Stimulated activated CD8-positive, alpha-beta memory T cell treated with anti-CD3 and anti-CD28 coated beads, Interleukin-15, amount 100 ng/mL, for 4 hours (primary cell): ENCODE data around the gene GRM4.

ENCODE experiments used
- DNase-seq, 2 donors: peaks; one replicate each; pipeline ENCODE4 v3.0.0-alpha.2; 2020; ENCODE audit warnings: low read depth in 2 of 2

GRM4 gene

DNA sequence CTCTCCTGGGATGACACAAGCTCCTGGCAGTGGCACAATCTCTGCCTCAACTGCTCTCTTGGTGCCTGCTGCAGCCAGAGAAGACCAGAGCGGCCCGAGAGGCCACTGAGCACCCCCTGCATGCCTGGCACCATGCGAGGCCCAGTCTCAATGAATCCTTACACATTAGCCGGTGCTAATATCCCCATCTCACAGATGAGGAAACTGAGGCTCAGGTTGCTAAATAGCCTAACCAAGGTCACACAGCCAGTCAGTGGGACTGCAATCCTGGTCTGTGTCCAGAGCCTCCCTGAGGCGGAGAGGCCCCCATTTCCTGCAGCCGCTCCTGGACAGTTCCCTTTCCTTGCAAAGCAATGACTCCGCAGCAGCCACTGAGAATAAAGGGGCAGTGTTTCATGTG, 81.2 kb downstream of the GRM4 start:
- no peak for DNase-seq

DNA sequence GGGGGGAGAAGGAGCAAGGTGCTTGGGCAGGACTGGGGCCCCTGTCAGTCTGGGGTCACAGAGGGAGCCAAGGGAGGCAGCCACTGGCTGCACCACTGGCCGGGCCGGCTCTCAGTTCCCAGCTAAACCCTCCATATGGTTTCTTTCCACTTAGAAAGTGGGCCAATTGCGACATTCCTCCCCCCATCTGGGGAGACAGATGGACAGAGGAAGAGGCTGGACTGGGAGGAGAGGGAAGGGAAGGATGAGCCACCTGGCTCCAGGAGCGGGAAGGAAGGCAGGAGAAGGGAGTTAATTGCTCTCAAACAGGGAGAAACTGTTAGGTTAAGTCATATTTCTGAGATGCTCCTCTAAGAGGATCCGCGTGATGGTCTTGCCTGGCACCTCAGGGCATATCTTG, 82.2 kb downstream of the GRM4 start:
- no peak for DNase-seq

DNA sequence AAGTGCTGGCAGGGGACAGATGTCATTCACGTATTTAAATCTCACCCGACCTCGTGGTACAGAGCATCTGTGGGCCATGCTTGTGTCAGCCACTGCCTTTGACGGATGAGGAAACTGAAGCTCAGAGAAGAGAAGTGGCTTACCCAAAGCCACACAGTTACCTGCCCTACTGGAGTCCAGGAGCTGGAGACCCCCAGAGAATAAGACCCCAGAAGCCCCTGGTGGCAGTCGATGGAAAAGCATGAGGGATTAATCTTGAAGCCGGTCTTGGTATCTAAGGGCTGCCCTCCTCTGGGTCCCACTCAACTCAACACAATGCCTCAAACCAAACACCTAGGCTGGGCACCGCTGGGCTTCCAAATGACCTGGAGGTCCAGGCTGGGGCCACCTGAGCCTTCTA, 83.1 kb downstream of the GRM4 start:
- no peak for DNase-seq

DNA sequence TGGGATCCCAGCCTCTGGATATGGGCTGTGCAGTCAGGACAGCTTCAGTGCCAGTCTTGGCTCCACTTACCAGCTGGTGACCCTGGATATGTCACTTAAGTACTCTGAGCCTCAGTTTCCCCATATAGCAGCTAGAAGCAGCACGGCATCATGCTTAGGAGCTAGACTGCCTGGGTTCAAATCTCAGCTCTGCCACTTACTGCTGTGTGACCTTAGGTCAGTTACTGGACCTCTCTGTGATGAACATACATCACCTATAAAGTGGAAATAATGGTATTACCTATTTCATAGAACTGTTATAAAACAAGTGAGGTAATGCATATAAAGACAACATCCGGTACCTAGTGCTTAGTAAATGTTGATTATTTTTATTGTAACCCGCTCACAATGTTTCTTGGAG, 83.7 kb downstream of the GRM4 start:
- no peak for DNase-seq

DNA sequence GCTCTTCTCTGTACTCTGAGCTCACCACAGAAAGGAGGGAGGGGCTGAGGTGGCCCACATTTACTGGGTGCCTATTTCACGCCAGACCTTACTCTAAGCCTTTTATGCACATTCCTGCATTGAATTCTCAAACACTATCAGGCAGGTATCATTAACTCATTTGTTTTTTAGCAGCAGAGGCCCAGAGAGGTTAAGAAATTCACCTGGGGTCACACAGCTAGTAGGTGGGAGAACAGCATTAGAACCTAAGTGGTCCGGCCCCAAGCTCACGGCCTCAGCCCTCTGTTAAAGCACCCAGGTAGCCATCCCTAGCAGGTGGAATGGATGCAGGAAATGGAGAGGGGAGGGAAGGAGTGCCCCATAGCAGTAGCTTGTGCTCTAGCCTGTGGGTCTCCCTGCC, 84.5 kb downstream of the GRM4 start:
- DNase-seq = no peak

DNA sequence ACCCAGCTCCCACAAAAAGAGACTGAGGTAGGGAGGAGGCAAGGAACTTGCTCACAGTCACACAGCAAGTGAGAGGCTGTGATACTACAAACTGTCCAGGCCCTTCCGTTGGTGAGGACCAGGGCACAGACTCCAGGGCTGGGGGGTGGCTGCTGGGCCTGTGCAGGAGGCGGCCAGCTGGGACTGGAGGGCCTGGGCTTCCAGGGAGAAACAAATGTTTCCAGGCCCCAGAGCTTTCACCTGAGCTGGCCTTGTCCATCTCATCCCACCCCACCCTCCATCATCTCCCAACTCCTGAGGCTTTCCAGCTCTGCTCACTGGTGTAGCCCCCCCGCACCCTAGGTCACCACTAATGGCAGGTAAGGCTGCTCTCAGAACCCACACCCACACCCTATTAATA, 86.0 kb downstream of the GRM4 start:
- DNase-seq = no peak

DNA sequence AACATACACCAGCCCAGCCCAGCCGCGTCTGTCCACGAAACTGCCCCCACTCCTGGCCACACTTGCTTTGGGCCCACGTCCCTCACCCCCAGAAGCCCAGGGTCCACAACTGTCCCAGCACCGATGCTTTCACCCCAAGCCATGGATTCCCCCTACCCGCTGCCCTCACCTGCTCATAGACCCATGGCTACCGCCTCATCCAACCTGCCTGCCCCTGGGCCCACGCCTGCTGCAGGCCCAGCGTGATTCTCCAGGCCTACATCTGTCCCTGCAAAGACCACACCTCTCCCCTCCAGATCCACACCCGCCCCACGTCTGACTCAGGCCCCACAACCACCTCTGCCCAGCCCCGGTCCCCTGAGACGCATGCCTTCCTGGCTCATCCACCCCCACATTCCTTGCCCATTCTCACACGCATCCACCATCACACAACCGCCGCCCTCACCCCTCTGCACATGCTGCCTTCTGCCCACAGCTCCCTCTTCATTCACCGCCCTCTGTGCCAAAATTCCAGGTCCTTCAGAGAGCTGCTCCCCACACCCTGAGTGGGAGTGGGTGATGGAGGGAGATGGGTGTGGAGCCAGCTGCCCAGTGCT, 86.7 kb downstream of the GRM4 start:
- DNase-seq = no peak

DNA sequence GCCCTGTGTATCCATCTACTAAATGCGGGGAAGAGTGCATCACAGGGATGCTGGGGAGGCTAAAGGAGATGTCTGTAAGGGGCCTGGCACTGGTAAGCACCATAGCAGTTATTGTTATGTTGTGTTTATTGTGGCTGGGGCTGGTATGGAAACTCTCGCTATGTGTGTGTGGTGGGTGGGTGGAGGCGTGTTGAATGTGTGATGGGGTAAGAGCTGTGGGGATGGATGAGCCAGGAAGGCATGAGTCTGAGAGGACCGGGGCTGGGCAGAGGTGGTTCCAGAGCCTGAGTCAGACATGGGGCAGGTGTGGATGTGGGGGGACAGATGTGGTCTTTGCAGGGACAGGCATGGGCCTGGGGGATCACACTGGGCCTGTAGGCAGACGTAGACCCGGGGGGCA, 88.1 kb downstream of the GRM4 start:
- no peak for DNase-seq

DNA sequence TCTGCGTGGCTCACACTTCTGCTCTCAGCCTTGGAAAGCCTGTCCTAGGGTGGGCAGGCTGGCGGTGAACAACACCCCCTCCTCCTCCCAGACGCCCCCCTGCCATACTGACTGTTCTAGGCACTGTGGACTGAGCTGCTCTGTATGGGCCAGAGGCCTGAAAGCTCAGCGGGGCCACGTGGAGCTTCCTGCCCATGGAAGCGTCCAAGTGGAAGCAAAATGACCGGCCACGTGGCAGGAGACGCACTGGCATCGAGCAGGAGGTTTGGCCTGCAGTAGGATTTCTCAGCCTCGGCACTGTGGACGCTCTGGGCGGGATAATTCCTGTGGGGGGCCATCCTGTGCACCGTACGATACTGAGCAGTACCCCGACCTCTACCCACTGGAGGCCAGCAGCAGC, 88.7 kb downstream of the GRM4 start:
- DNase-seq = no peak

DNA sequence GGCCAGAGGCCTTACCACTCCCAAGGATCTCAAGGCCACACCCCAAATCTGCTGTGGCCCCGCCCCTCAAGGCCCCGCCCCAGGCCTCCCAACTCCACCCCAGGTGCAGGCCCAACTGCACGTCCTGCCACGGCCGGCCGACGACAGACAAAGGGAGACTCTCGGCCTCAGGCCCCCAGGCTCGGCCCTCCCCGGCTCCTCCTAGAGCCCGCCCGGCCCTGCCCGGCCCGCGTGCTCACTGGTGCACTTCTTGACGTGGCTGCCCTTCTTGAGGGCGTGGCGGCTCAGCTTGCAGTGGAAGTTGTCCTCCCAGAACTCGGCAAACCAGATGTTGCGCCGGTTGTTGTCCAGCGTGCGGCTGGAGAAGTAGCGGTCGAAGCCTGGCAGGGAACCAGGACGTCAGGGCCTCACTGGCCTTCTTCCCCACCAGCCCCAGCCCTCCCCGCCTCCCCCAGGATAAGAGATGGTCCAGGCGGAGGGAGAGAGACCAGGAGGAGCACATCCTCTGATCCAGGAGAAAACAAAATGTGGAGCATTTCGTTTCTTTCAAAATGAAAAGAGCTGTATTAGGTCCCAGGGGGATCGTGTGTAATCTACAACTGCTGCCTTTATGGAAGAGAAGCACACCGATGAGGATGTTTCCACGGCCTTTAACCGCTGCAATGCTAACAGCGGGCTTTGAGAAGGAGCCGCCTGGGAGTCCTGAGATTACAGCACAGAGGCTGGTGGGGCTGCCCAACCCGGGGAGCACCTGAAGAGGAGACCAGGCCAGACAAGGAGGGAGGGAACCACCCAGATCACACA, 89.4 kb downstream of the GRM4 start:
- DNase-seq = no peak

DNA sequence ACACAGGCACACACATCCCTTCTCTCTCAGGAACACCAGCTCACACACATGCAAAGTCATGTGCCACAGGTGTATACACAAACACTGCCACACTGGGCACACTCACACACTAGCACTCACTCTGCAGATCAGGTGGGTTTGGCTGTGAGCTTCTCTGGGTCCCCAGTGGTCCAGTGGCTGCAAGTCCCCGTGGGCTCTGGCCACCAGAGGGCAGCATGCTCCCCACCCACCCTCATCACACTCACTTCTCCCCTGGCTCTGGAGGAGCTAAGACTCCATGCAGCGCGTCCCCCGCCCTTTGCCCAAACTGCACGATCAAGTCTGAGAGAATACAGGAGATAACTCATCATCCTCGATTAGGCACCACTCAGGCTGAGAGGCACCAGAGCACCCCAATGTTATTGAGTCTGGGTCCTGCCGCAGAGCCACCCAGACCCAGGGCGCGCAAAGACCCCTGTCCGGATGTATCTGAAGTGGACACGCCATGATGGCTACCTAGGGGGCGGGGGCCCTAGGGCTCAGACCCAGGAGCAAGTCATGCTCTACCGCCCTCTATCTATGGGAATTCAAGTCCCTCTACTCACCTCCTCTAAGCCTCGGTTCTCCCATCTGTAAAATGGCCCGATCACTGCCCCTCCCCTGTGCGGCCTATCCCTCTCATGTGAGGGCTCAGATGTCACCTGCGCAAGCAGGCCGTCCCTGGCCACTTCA, 90.5 kb downstream of the GRM4 start:
- peak; percentile 27 to 38 for DNase-seq

DNA sequence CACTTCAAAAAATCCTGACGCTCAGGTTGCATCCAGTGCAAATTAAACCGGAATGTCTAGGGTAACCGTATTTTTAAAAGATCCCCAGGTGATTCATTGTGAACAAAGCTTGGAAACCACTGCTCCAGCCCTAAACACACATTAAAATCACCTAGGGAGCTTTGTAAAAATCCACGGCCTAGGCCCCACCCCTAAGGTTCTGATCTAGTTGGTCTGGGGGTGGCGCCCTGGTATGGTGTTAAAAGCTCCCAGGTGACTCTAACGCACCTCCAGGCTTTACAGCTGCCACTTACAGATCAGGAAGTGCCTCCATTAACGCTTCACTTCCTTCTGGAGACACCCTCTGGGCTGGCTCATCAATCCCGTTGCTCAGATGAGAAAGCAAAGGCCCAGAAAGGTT, 92.2 kb downstream of the GRM4 start:
- no peak for DNase-seq

DNA sequence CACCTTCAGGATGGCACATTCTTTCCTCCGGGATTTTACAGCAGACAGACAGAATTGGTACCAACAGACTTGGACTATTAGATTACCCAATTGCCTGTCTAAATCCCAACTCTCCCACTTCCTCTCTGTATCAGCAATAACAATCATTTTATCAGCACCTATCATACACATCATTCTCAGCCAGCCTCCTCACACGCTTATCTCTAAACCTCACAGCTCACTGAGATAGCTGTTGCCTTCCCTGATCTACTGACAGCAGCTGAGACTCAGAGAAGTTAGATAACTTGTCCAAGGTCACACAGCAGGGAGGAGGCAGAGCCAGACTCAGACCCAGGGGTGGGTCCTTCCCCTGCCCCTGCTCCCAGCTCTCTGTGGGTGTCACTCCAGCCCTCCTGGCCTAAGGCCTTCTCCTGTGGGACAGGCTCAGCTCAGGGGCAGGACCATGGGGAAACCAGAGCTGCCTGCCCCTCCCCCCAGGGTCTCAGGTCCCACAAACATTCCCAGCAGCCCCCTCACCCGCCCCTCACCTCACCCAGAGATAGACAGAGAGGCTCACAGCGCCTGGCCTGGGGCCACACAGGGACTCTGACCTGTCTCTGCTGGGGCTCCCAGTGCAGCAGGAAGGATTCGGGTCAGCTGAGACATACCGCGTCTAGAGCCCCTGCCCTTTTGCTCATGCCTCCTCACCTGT, 92.8 kb downstream of the GRM4 start:
- no peak for DNase-seq

DNA sequence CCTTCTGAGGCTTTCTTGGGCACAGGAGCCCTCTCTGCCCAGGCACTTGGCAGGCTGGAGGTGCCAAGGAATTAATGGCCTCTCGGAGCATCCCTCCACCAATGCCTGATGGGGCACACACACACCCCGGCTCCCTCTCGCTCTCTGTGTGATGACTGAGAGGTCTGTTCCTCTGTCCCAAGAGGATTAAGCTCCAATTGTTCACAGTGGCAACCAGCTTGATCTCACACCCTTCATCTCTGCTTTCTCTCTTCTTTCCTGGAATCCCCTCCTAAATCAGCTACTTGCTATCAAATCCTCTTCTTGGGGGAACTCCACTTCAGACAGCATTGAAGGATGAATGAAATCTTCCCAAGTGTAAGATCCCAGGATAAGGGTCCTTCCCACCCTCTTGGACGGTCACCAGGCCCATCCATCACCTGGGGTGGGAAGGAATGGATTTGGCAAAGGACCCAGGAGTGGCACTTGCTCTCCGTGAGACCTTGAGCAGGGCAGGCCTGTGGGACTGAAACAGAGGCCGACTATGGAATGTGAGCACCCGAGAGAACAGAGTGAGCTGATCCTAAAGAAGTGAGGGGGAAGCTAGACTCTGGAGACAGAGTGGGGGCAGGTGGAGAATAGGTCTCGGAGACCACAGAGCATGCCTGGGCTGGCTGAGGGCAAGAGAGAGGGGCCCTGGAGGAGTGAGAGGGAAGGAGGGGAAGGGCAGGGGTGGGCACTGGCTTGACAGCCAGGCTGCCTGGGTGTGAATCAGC, 93.6 kb downstream of the GRM4 start:
- DNase-seq = no peak

DNA sequence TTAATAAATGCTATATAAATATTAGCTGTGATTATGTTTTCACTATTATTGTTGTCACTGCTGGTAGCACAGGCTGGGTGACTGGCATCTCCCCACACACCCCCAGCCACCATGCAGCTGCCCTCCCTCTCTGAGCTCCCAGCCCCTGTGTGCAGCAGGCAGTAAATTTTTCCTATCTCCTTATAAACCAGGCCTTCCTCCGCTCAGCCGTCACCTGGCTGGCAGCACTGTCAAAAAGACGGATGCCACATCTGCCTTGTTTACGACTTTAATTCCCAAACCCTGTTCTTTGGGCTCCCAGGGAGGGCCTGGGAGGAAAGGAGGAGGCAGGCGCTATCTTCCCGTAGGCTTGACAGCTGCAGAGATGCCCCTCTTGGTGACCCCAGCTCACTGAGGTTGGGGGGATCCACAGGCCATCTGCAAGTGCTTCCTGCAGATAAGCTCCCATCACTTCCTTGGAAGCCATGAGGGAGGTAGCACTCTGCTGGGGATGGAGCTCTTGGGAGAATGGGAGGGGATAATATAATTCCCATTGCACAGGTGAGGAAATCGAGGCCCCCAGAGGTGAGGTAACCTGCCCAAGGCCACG, 94.5 kb downstream of the GRM4 start:
- no peak for DNase-seq

DNA sequence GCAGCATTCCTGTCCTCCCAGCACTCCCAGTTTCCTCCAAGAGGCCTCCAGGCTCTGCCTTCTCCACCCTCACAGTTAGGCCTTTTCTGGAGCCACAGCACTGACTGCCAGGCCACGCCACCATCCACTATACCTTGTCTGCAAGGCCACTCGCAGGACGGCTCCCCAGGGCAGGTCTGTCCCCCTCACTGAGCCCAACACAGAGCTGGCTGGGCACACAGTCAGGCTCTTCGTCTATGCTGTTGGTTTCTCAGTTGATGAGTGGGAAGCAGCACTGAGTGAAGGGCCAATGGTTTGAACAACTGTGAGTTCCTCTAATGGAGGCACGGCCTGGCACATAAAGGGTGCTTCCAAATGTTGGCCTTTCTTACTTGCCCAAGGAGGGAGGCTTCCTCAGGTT, 95.2 kb downstream of the GRM4 start:
- DNase-seq = no peak

DNA sequence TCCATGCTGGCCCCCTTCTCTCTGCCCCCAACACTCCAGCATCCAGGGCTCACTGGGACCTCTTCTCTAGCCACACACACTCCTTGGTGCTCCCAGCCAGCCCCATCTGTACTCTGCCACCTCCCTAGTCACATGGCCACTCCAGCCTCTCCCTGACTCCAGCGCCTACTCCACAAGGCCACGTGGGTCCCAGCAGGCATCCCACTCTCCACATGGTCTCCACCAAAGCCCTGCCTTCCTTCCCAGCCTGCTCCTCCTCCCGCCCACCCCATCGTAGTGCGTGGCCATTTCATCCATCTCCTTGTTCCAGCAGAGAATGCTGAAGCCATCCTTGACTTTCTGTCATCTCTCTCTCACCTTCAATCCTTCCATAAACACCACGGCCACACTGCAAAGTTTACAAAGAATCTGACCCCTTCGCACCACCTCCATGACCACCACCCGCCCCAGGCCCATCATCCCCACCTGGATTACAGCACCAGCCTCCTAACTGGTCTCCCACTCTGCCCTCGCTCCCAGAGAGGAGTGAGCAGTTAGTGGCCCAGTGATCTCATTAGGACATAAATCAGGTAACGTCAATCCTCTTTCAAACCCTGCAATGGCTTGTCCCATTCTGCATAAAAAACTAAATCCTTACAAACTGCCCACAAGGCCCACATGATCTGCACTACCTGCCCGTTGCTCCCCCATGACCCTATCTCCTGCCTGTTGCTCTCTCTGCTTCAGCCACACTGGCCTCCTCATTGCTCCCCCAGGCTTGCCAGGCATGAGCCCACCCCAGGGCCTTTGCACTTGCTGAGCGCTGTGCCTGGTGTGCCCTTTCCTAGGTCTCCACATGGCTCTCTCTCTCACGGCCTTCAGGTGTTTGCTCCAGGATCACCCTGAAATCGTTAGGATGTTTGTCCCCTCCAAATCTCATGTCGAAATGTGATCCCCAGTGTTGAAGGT, 96.2 kb downstream of the GRM4 start:
- DNase-seq = no peak

DNA sequence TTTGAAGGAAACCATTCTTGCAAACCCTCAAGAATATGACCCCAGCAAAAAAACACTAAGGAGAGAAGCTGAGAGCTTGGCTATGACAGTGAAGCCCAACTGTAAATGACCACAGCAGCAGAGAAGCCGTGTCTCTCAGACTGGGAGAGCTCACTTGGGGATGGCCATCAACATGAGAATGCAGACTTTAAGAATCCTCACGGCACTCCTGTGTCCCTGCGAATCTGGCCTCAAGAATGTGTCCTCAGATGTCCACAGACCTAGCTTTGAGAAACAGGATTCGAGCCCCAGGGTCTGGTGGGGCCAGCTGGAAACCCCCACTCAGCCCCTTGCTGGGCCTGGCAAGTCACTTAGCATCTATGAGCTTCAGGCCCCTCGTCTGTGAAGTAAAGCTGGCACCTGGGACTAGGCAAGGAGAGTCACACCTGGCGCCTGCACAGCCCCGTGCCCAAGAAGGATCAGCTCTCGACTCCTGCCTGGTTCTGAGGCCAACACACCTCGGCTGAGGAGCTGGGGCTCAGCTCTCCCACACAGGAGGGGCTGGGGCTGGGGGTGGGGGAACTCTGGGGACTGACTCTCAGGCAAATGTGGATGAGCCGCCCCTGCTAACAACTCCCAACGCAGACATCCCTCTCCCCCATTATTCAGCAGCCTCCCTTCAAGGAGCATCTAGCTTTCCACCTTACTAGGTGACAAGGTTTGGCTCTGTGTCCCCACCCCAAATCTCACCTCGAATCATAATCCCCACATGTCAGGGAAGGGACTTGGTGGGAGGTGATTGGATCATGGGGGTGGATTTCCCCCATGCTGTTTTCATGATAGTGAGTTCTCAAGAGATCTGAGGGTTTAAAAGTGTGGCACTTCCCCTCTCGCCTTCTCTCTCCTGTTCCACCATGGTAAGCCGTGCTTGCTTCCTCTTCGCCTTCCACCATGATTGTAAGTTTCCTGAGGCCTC, 97.7 kb downstream of the GRM4 start:
- no peak for DNase-seq

DNA sequence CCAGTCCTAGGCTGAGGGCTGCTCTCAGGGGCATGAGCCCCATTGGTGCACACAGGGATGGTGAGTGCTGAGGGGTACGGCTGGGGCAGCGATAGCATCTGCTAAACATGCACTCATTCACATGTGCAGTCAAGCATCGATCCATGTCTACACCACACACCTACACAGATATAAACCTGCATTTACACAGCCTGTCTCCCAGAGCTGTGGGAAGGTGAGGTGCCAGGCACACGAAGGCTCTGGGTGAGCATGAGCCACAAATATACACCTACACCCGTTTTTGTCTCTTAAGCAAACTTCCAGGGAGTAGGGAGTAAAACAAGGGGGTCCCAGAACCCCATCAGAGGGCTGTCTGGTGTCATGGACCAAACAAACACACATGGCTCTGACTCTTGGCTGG, 99.3 kb downstream of the GRM4 start:
- no peak for DNase-seq
